Glutamatergic neuron (in vitro differentiated cells): ENCODE data around the gene NEURL4. TPM values are rescaled to one million over a fixed set of nuclear protein-coding genes. Genes with fewer than 3 reads are reported as not detected.

Experiments used
- DNase-seq: peaks from one replicate; pipeline ENCODE4 v3.0.0; 2022
- H3K27ac Mint-ChIP-seq: one replicate; pipeline ENCODE4 v1.8.0; 2020; ENCODE audit warnings: mild to moderate bottlenecking, mixed read lengths, inconsistent platforms; ENCODE audit not compliant: unreplicated experiment
- H3K27me3 Mint-ChIP-seq: one replicate; pipeline ENCODE4 v1.8.0; 2020; ENCODE audit warnings: mild to moderate bottlenecking, moderate library complexity, mixed read lengths, inconsistent platforms; ENCODE audit not compliant: unreplicated experiment
- H3K36me3 Mint-ChIP-seq: one replicate; pipeline ENCODE4 v1.8.0; 2020; ENCODE audit warnings: mild to moderate bottlenecking, mixed read lengths, inconsistent platforms; ENCODE audit not compliant: unreplicated experiment
- H3K4me1 Mint-ChIP-seq: one replicate; pipeline ENCODE4 v1.8.0; 2020; ENCODE audit warnings: mild to moderate bottlenecking, low read depth, mixed read lengths, inconsistent platforms; ENCODE audit not compliant: unreplicated experiment
- H3K4me3 Mint-ChIP-seq: one replicate; pipeline ENCODE4 v1.8.0; 2020; ENCODE audit warnings: mild to moderate bottlenecking, mixed read lengths, inconsistent platforms; ENCODE audit not compliant: unreplicated experiment
- H3K9me3 Mint-ChIP-seq: one replicate; pipeline ENCODE4 v1.8.0; 2020; ENCODE audit warnings: mild to moderate bottlenecking, moderate library complexity, mixed read lengths, inconsistent platforms; ENCODE audit not compliant: unreplicated experiment
- CTCF ChIP-seq: fragments of 200-600 bp; sonication (generic); IDR thresholded peaks from one replicate; pipeline ENCODE4 v1.5.0; 2021; ENCODE audit not compliant: partially characterized antibody, unreplicated experiment
- total RNA-seq: library from RNA; stranded (reverse); fragmentation: NEBNext Ultra II Directional; extraction: Animal tissue kit (Norgen Biotek cat#: 25700); gene quantifications from one replicate; pipeline ENCODE4 v1.2.1, GENCODE V29; 2021; ENCODE audit not compliant: unreplicated experiment

Gene NEURL4
- total RNA-seq, 1 donor from 2014 or later = 97.6 TPM

GRCh38 chr17:7308625-7309433, 20.3 kb downstream of the NEURL4 start:
- H3K4me3 Mint-ChIP-seq = peak overlapping the region; percentile 99

GRCh38 chr17:7307686-7308624, 21.2 kb downstream of the NEURL4 start:
- Mint-ChIP-seq H3K9me3 (peaks cover 21% of the 10 kb centered on the region), H3K4me3 (peak overlapping the region; percentile 99), H3K4me1 (peaks cover 11% of the 10 kb centered on the region), H3K36me3 (peaks cover 10% of the 10 kb centered on the region), H3K27me3 (peaks cover 13% of the 10 kb centered on the region), H3K27ac (peak overlapping the region; percentile 99)
- TF ChIP-seq CTCF = no peak
- DNase-seq = peak; percentile 60

More at GRCh38 chr17:7308625-7309433, 20.3 kb downstream of the NEURL4 start:
- peaks cover 10% of the 10 kb centered on the region for H3K36me3 Mint-ChIP-seq
- H3K4me1 Mint-ChIP-seq = peaks cover 11% of the 10 kb centered on the region
- H3K27me3 Mint-ChIP-seq = peaks cover 13% of the 10 kb centered on the region
- peak overlapping the region; percentile 99 for H3K27ac Mint-ChIP-seq
- TF ChIP-seq CTCF = no peak
- peak; percentile 69 for DNase-seq
- H3K9me3 Mint-ChIP-seq = peaks cover 21% of the 10 kb centered on the region

- TF ChIP-seq CTCF = no peak
- Mint-ChIP-seq H3K27me3 (peaks cover 13% of the 10 kb centered on the region), H3K27ac (peak within 1 kb of the TSS; percentile 99), H3K4me3 (peak within 1 kb of the TSS; percentile 99), H3K9me3 (peaks cover 21% of the 10 kb centered on the region), H3K4me1 (peaks cover 11% of the 10 kb centered on the region), H3K36me3 (peaks cover 10% of the 10 kb centered on the region)
- peak; percentile 100 for DNase-seq
Measured at GRCh38 chr17:7306911-7307685, 22.0 kb downstream of the NEURL4 start, which contains the start of gene EIF5A. Gene EIF5A, plus strand, starts transcription at chr17:7307628. Its CDS starts 2,008 bp downstream, at chr17:7309636.

GRCh38 chr17:7304179-7304578, 25.0 kb downstream of the NEURL4 start:
- peaks cover 1% of the 10 kb centered on the region for H3K4me1 Mint-ChIP-seq
- TF ChIP-seq CTCF = no peak
- peaks cover 13% of the 10 kb centered on the region for H3K27me3 Mint-ChIP-seq
- H3K27ac Mint-ChIP-seq = no peak overlapping the region
- no peak overlapping the region for H3K4me3 Mint-ChIP-seq
- peaks cover 3% of the 10 kb centered on the region for H3K36me3 Mint-ChIP-seq
- no peak for DNase-seq
- peaks cover 12% of the 10 kb centered on the region for H3K9me3 Mint-ChIP-seq
